22Rv1 (cell line): Measurements from ENCODE around the gene SHTN1.

Experiments used
- ZFX ChIP-seq: fragments of 450-650 bp; IDR thresholded peaks from 2 replicates; pipeline ENCODE4 v1.6.1; 2017; ENCODE audit warnings: antibody characterized with exemption, borderline replicate concordance
- TF ChIP-seq, protein P1 (sequence below): fragments of 450-650 bp; IDR thresholded peaks from 2 replicates; pipeline ENCODE4 v1.5.1; 2017; ENCODE audit warnings: mild to moderate bottlenecking

DNA sequence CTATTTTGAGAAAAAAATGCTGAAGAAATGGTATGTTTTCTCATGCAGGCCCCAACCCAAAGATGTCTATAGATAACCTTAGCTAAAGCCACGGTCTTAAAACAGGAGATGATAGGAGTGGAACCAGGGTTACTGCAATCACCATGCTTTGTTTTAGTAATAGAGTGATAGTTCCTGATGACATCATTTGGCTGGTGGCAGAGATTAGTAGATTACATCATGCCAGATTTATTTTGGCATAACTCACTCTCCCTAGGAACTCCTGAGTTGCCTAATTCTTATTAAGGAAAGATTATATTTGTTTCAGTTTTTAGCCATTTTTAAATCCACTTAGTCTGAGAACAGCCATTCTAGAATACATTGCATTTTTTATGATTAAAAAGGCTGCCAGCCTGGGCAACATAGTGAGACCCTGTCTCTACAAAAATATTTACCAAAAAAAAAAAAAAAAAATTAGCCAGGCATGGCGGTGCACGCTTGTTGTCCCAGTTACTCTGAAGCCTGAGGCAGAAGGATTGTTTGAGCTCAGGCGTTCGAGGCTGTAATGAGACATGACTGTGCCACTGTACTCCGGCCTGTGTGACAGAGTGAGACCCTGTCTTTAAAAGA, 137.9 kb downstream of the SHTN1 start:
- TF ChIP-seq, protein P1, sequence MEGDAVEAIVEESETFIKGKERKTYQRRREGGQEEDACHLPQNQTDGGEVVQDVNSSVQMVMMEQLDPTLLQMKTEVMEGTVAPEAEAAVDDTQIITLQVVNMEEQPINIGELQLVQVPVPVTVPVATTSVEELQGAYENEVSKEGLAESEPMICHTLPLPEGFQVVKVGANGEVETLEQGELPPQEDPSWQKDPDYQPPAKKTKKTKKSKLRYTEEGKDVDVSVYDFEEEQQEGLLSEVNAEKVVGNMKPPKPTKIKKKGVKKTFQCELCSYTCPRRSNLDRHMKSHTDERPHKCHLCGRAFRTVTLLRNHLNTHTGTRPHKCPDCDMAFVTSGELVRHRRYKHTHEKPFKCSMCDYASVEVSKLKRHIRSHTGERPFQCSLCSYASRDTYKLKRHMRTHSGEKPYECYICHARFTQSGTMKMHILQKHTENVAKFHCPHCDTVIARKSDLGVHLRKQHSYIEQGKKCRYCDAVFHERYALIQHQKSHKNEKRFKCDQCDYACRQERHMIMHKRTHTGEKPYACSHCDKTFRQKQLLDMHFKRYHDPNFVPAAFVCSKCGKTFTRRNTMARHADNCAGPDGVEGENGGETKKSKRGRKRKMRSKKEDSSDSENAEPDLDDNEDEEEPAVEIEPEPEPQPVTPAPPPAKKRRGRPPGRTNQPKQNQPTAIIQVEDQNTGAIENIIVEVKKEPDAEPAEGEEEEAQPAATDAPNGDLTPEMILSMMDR: no peak
- no peak for TF ChIP-seq ZFX
